Fibroblast of skin of right biceps (primary cell): ENCODE data around the gene SLFN5.
"Not testable (repeated sequence)": the region's sequence is repeated elsewhere in the genome, so short reads cannot be mapped to it uniquely, and the experiment has no call there.

Experiments used
- DNase-seq: peaks from one replicate; pipeline ENCODE4 v3.0.0-alpha.2; 2013

The SLFN5 gene

GRCh38 chr17:35242805-35243560 is at the start of gene SLFN5:
Gene SLFN5 (plus strand): TSS chr17:35243072. CDS start chr17:35258691, 15,619 bp downstream.
- peak; percentile 90 for DNase-seq

- DNase-seq = not testable (repeated sequence)
These were observed 48.9 kb upstream of the SLFN5 start, which contains the start of gene SLC35G3 for GRCh38 chr17:35194001-35194400. Gene SLC35G3 (minus strand): TSS chr17:35194393. CDS start chr17:35194307, 86 bp downstream.

- not testable (repeated sequence) for DNase-seq
These were observed 47.8 kb upstream of the SLFN5 start for GRCh38 chr17:35195062-35195461.

- DNase-seq = not testable (repeated sequence)
These were observed 40.3 kb upstream of the SLFN5 start for GRCh38 chr17:35202582-35202981.

- no peak for DNase-seq
These were observed 32.1 kb upstream of the SLFN5 start for GRCh38 chr17:35210741-35211140.

- no peak for DNase-seq
These were observed 30.2 kb upstream of the SLFN5 start for GRCh38 chr17:35212668-35213067.

GRCh38 chr17:35213412-35213940 is 29.4 kb upstream of the SLFN5 start:
- DNase-seq = no peak

- DNase-seq = no peak
These were observed 28.7 kb upstream of the SLFN5 start for GRCh38 chr17:35214192-35214591.

GRCh38 chr17:35214631-35215273 is 28.1 kb upstream of the SLFN5 start:
- DNase-seq = no peak

GRCh38 chr17:35217107-35217506 is 25.8 kb upstream of the SLFN5 start:
- DNase-seq = no peak

GRCh38 chr17:35218915-35219314 is 24.0 kb upstream of the SLFN5 start:
- no peak for DNase-seq

- DNase-seq = no peak
These were observed 20.4 kb upstream of the SLFN5 start for GRCh38 chr17:35222452-35222851.

GRCh38 chr17:35224436-35224835 is 18.4 kb upstream of the SLFN5 start:
- DNase-seq = no peak

- no peak for DNase-seq
These were observed 15.3 kb upstream of the SLFN5 start for GRCh38 chr17:35227546-35227945.

- DNase-seq = no peak
These were observed 13.2 kb upstream of the SLFN5 start for GRCh38 chr17:35229638-35230037.

- DNase-seq = not testable (repeated sequence)
These were observed 8.6 kb upstream of the SLFN5 start for GRCh38 chr17:35234315-35234714.

- DNase-seq = no peak
These were observed 7.6 kb upstream of the SLFN5 start for GRCh38 chr17:35235289-35235688.

- no peak for DNase-seq
These were observed 7.0 kb upstream of the SLFN5 start for GRCh38 chr17:35235917-35236316.

GRCh38 chr17:35236821-35237220 is 6.1 kb upstream of the SLFN5 start:
- no peak for DNase-seq

GRCh38 chr17:35238821-35239220 is 4.1 kb upstream of the SLFN5 start:
- peak; percentile 72 for DNase-seq

- no peak for DNase-seq
These were observed 3.0 kb upstream of the SLFN5 start for GRCh38 chr17:35239823-35240222.

GRCh38 chr17:35240861-35241260 is 2.0 kb upstream of the SLFN5 start:
- DNase-seq = no peak

GRCh38 chr17:35241520-35241919 is 1.4 kb upstream of the SLFN5 start:
- no peak for DNase-seq

- peak; percentile 46 for DNase-seq
These were observed 591 bp upstream of the SLFN5 start for GRCh38 chr17:35242158-35242804.
